ENCODE results near the gene SCAF11.

SCAF11 gene

DNA sequence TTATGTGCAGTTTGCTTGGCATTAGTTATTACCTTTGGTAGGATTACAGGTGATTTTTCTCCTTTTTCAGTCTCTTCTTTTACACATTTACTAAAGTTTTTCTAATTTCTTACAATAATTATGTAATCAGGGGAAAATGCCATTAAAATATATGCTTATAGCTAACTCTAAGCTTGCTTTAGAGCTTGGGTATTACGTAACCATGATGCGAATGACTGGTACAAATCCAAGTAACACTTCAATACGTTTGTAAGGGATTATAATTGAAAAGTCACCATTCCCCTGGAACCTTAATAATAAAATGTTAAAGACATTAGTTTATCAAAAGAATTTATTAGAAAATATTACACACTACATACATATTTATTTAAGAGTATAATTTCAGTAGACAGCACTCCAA, 71.6 kb downstream of the SCAF11 start:
- no peak for DNase-seq (ENCODE audit: low read depth in 2 of 2)

DNA sequence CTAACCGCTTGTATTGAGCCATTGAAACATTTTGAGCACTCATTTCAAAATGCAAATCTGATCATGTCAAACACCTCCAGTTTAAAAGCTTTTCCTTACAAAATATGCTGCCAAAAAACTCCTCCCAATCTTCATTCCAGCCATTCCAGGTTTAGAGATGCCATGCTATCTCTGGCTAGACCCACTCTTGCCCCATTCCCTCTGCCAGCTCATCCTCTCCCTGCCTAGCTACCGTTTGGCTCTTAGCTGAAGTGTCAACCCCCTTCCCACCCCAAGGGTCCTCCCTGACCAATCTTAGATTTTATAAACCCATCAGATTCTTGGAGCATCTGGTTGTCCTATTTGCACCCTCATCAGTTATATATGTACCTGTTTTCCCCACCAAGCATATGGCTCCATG, 75.0 kb downstream of the SCAF11 start:
- no peak for DNase-seq (ENCODE audit: low read depth in 2 of 2)

DNA sequence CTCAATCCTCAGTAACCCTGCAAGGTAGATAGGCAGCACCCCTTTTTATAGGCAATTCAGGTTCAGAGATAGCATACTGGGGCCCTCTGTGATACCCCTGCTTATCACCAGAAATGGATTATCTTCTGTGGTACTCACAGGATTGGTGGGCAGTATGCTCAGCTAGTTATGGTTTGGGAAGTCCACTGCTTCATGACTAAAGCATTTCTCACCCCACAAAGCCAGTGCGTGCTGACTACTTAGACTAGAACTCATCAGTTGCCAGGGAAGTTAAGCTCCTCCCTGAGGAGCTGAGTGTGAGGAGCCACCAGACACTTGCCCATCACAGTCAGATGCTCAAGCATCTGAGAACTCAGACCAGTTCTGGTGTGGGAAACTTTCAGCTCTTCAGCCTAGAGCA, 76.3 kb downstream of the SCAF11 start:
- DNase-seq (ENCODE audit: low read depth in 2 of 2): no peak

DNA sequence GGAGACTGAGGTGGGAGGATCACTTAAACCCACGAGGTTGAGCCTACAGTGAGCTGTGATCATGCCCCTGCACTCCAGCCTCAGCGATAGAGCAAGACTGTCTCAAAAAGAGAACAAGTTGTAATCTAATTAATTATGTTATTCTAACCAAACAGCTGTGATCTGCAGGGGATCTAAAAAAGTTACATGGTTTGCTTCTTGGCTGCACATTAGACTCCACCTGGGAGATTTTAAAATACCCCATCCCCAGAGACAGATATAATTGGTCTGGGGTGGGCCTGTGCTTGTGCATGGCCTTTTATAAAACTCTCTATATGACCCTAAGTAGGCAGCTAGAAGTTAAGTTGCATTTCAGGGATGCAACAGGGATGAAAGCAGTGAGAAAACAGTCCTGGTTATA, 76.7 kb downstream of the SCAF11 start:
- no peak for DNase-seq (ENCODE audit: low read depth in 2 of 2)

DNA sequence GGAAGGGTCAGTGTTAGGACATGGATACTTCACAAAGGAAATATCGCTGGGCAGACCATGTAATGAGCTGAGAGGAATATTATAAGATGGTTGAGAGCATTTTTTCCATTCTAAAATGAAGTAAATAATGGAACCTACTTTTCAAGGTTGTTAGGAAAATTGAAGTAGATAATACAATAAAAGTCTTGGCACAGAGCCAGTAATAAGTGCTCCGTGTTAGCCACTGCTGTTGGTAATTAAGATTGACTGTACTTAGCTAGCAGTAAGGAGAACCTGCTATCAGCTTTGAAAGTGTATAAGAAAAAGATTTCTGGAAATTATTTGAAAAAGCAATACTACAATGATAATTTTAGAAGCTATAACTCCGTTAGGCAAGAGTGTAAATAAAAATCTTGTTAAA, 77.6 kb downstream of the SCAF11 start:
- DNase-seq (ENCODE audit: low read depth in 2 of 2): no peak

DNA sequence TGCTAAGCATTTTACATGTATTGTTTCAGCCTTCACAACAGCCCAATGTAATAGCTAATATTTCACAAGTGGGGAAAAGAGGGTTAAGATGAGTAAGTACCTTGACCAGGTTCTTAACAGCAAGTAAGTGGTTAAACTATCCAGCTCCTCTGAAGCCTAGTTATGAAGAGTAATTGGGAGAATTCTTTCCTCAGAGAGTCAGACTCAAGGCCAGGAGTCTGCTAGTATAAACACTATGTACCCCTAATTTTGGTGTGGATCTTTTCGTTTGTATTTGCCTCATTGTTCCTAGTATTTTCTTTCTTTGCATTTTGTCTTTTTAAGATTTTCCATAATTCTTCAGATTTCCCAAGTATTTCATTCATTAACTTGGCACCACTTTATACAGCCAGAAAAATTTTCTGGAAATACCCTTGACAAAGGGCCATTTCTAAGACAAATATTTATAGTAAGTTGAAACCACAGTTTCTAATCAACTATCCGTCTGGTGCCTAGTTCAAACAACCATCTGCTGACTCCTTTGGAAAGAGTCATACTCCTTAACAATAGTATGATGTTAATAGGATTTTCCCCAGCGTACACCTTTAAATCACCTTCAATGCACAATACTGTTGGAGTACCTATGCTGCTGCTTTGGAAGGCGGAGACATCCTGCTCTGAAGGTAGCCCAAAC, 81.2 kb downstream of the SCAF11 start:
- no peak for DNase-seq (ENCODE audit: low read depth in 2 of 2)

DNA sequence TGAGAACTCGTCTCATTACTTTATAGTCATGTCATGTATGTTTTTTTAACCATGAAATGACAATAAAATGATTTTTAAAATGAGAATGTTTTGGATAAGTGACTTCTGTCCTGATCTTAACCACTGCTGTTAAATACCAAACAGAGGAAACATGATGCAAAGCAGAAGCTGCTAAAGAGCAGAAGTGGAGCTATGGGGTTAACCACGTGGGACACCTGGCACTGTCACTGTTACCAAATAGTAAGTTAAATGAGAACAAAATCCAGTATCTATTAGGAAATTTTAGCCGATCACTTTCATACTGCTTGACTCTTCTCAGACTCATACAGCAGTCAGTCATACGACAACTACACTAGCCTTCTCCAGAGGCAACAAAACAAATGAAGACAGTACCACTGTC, 82.4 kb downstream of the SCAF11 start:
- DNase-seq (ENCODE audit: low read depth in 2 of 2): no peak

DNA sequence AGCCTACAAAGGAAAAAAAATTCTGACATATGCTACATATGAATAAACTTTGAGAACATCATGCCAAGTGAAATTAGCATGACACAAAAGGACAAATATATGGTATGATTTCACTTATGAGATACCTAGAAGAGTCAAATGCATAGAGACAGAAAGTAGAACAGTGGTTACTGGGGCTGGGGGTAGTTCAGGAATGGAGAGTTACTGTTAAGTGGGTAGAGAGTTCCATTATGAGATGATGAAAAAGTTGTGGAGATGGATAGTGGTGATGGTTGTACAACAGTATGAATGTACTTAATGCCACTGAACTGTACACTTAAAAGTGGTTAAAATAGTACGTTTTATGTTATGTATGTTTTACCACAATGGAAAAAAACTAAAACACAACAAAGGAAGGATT, 92.3 kb downstream of the SCAF11 start:
- no peak for DNase-seq (ENCODE audit: low read depth in 2 of 2)

DNA sequence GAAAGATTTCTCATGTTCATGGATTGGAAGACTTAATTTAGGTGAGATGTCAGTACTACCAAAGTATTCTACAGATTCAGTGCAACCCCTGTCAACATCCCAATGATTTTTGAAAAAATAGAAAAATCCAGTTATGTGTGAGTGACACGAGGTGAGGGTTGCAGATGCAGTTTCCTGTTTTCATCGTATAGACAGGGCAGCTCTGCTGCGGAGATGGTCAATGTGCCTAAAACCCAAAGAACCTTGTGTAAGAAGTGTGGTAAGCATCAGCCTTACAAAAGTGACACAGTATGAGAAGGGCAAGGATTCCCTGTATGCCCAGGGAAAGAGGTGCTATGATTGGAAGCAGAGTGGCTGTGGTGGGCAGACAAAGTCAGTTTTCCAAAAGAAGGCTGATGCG, 94.4 kb downstream of the SCAF11 start:
- DNase-seq (ENCODE audit: low read depth in 2 of 2): no peak

DNA sequence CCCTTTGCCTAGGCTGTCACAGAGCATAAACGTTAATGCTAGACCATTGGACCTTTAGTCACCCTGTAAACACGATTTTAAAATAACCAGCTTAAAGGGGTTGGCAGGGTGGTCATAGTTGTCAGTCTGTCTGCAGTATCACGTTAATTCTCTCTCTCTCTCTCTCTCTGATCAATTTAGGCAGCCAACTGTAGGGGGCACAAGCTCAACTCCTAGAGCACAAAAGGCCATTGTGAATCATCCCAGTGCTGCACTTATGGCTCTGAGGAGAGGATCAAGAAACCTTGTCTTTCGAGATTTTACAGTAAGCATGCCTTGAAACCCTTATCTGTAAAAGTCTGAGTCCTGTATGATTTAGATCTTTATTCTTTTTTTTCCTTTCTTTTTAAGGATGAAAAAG, 97.1 kb downstream of the SCAF11 start:
- DNase-seq (ENCODE audit: low read depth in 2 of 2): no peak

DNA sequence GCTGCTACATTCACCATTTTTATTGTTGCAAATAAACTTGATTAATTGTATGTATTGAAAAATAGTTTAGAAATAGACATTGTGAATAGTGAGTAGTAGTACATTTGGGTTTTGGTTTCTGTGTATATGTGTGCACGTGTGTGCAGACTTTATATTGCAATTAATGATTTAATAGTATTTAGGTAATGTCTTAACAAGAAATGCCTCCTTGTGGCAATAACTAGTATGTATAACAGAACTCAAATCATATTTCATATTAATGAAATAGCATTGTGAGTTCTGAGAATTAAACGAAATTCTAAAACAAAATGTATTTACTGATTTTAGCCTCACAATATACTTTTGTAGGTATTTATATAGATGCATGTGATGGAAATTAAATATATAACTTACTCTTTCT, 100.1 kb downstream of the SCAF11 start:
- DNase-seq (ENCODE audit: low read depth in 2 of 2): no peak

DNA sequence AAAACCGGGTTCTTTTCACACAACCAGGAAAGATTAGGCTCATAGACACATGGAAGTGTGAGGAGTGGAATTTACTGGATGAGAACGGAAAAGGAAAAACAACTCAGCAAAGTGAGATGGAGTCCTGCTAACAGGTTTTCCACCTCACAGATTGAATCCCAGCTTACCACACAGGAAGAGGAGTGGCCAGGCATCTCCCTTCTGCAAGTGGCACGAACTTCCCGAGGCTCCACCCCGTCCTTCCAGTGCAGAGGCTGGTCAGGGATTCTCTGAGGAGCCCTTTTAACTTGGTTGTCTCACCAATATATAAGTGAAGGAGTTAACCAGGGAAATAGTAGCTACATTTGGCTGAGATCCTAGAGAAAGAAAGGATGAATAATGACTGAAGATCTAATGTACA, 102.8 kb downstream of the SCAF11 start:
- DNase-seq (ENCODE audit: low read depth in 2 of 2): no peak

DNA sequence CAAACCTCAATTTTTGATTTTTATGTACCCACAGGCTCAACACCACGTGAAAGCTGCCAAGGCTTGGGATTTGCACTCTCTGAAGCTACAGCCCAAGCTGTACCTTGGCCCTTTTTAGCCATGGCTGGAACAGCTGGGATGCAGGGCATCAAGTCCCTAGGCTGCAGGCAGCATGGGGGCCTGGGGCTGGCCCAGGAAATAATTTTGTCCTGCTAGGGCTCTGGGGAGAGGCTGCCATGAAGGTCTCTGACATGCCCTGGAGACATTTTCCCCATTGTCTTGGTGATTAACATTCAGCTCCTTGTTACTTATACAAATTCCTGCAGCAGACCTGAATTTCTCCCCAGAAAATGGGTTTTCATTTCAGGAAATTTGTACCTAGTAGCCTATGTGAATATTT, 103.7 kb downstream of the SCAF11 start:
- no peak for DNase-seq (ENCODE audit: low read depth in 2 of 2)

DNA sequence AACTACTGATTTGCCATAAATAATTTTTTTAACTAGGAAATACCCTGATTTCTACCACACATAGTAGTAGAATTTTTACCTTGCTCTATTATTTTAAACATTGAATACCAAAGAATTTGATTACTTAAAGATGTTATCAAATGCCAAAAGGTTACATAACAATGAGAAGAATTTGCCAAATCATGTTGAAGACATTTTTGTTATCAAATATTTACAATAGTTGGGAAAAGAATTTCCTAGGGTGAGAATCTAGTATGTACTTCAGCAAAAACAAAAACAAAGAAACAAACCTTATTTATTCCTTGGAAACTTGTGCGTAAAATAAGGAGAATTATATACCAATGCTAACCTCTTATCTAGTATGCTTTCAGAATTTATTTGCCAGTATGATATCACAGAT, 107.2 kb downstream of the SCAF11 start:
- DNase-seq (ENCODE audit: low read depth in 2 of 2): no peak

DNA sequence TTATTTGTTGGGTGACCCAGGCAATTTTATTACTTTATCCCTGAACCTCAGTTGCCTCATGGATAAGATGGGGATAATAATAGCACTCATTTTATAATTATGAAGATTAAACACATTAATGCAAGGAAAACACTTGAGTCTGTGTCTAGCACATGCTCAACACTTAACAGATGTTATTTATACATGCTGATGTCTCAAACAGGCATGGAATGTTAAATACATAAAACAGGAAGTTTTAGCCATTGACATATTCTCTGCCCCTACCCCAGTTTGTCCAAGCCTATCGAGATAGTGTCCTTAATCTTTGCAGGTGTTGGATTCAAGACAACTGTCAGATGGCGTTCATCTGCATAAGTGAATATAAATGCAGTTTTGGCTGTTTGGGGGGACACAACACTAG, 109.8 kb downstream of the SCAF11 start:
- no peak for DNase-seq (ENCODE audit: low read depth in 2 of 2)

DNA sequence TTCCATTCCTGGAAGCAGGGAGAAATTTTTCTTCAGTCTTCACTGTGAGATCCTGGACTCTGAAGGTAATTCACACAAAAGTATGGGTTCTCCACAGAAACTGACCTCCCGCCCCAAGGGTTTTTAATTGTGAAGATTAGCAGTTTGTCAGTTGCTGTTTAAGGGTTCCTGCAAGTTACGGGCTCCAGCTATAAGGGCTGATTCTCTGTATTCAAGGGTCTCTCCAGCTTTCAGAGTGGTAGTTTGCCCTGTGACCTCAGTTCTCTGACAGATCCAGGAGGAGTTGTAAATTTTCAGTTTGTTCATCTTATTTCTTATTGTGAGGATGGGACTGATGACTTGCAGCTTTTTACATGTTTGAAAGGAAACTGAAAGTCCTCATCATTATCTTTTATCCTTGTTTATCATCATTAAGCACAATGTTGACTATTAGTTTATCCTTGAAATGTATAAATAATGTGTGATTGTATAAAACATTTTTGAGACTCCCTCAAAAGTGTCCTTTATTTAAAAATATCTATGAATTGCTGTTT, 110.9 kb downstream of the SCAF11 start:
- no peak for DNase-seq (ENCODE audit: low read depth in 2 of 2)

DNA sequence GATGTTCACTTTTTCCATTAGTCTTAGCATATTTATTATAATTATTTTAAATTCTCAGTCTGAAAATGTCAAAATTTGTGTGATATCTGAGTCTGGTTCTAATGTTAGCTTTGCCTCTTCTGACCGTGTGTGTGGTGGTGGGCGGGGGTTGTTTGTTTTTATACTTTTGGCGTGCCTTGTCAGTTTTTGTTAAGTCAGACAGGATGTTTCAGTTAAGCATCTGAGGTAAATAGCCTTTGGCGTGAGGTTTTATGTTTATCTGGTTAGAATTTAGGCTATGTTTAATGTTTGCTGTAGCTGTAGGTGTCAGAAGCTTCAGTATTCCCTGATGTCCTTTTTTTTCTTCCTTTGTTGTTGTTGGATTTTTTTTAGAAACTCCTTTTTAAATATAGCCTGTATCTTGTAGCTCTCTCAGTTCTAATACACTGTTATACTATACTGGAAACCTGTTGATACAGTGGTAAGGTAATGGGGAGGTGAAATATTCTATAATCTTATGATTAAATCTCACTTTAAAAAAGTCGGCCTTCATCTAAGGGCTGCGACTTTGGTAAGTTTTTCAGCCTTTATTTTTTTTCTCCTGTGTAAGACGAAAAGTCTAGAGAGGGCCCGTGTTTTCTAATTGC, 111.6 kb downstream of the SCAF11 start:
- no peak for DNase-seq (ENCODE audit: low read depth in 2 of 2)

DNA sequence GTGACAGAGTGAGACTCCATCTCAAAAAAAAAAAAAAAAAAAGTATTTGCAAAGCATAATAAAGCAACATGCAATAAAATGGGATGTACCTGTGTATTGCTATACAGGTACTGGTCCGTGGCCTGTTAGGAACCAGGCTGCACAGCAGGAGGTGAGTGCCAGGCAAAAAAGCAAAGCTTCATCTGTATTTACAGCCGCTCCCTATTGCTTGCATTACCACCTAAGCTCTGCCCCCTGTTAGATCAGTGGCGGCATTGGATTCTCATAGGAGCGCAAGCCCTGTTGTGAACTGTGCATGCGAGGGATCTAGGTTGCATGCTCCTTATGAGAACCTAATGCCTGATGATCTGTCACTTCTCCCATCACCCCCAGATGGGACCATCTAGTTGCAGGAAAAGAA, 113.3 kb downstream of the SCAF11 start:
- no peak for DNase-seq (ENCODE audit: low read depth in 2 of 2)

DNA sequence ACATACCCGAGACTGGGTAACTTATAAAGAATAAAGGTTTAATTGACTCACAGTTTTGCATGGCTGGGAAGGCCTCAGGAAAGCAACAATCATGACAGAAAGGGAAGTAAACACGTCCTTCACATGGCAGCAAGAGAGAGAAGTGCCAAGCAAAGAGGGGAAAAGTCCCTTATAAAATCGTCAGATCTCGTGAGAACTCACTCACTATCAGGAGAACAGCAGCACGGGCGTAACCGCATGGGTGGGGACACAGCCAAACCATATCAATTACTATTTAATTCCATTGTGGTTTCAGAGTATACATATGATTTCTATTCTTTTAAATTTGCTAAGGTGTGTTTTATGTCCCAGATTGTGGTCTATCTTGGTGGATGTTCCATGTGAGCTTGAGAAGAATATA, 117.9 kb downstream of the SCAF11 start:
- DNase-seq (ENCODE audit: low read depth in 2 of 2): no peak

All from stimulated activated CD8-positive, alpha-beta memory T cell treated with anti-CD3 and anti-CD28 coated beads, Interleukin-7, amount 100 ng/mL, for 1 hour (primary cell).